Loucy (cell line): ENCODE data around the gene ANKRD63.

Source experiments
- H2AFZ ChIP-seq: fragments of 200-600 bp; sonication (generic); 2 replicates; pipeline ENCODE4 v1.6.0; 2016; ENCODE audit warnings: antibody characterized with exemption, mild to moderate bottlenecking, low read length, moderate library complexity
- H3F3A ChIP-seq: fragments of 200-600 bp; 2 replicates; pipeline ENCODE4 v1.6.0; 2016; ENCODE audit warnings: antibody characterized with exemption, low read depth, mild to moderate bottlenecking
- H3K27me3 ChIP-seq: fragments of 200-600 bp; sonication (generic); 2 replicates; pipeline ENCODE4 v1.6.1; 2014; ENCODE audit warnings: low read length, mild to moderate bottlenecking; ENCODE audit not compliant: insufficient read depth, poor library complexity, severe bottlenecking
- H3K36me3 ChIP-seq: fragments of 200-600 bp; sonication (generic); 2 replicates; pipeline ENCODE4 v1.6.1; 2016; ENCODE audit warnings: low read length; ENCODE audit not compliant: insufficient read depth
- H3K4me1 ChIP-seq: fragments of 200-600 bp; sonication (generic); 2 replicates; pipeline ENCODE4 v1.5.1; 2014; ENCODE audit warnings: low read length, mild to moderate bottlenecking; ENCODE audit not compliant: insufficient read depth, poor library complexity, severe bottlenecking
- H3K4me2 ChIP-seq: fragments of 200-600 bp; sonication (generic); 2 replicates; pipeline ENCODE4 v1.6.0; 2014; ENCODE audit warnings: antibody characterized with exemption, low read length, low read depth, mild to moderate bottlenecking; ENCODE audit not compliant: poor library complexity, severe bottlenecking
- H3K4me3 ChIP-seq: fragments of 200-600 bp; sonication (generic); 2 replicates; pipeline ENCODE4 v1.5.1; 2014; ENCODE audit warnings: low read length, mild to moderate bottlenecking, mixed read lengths; ENCODE audit not compliant: poor library complexity, severe bottlenecking
- H3K79me2 ChIP-seq: fragments of 200-600 bp; sonication (generic); 2 replicates; pipeline ENCODE4 v1.6.1; 2014; ENCODE audit warnings: low read length; ENCODE audit not compliant: insufficient read depth
- H3K9ac ChIP-seq: fragments of 200-600 bp; sonication (generic); 2 replicates; pipeline ENCODE4 v1.6.0; 2014; ENCODE audit warnings: mild to moderate bottlenecking, low read depth, low read length, moderate library complexity; ENCODE audit not compliant: poor library complexity, severe bottlenecking
- H3K9me2 ChIP-seq: fragments of 200-600 bp; sonication (generic); replicated peaks from 2 replicates; pipeline ENCODE4 v1.6.1; 2016; ENCODE audit warnings: low read depth, low read length, mixed read lengths
- H3K9me3 ChIP-seq: fragments of 200-600 bp; sonication (generic); 2 replicates; pipeline ENCODE4 v1.6.1; 2014; ENCODE audit warnings: mild to moderate bottlenecking, antibody characterized with exemption, low read length, low read depth; ENCODE audit not compliant: insufficient read depth
- H4K20me1 ChIP-seq: fragments of 200-600 bp; sonication (generic); 2 replicates; pipeline ENCODE4 v1.6.0; 2014; ENCODE audit warnings: antibody characterized with exemption, low read length, mild to moderate bottlenecking; ENCODE audit not compliant: insufficient read depth, poor library complexity, severe bottlenecking
- CTCF ChIP-seq: fragments of 200-600 bp; sonication (generic); conservative IDR thresholded peaks from 2 replicates; pipeline ENCODE4 v1.5.1; 2014; ENCODE audit warnings: mild to moderate bottlenecking, antibody characterized with exemption, low read length
- EZH2phosphoT487 ChIP-seq: fragments of 200-600 bp; IDR thresholded peaks from 2 replicates; pipeline ENCODE4 v1.6.1; 2018; ENCODE audit warnings: antibody characterized with exemption, mild to moderate bottlenecking, moderate library complexity, borderline replicate concordance

The ANKRD63 gene

GRCh38 chr15:40283615-40284300 lies 894 bp upstream of the ANKRD63 start:
- Histone ChIP-seq H3K27me3 (no peaks in the 10 kb centered on the region), H3K9me2 (no peaks in the 10 kb centered on the region), H3K9ac (no peak overlapping the region), H3F3A (0 out of 2 replicates have a peak, but pooled peaks cover 3% of the 10 kb centered on the region), H3K9me3 (no peaks in the 10 kb centered on the region), H3K4me3 (no peak overlapping the region), H3K79me2 (no peaks in the 10 kb centered on the region), H4K20me1 (no peaks in the 10 kb centered on the region), H3K4me1 (no peaks in the 10 kb centered on the region), H3K4me2 (no peak overlapping the region), H2AFZ (no peak overlapping the region), H3K36me3 (no peaks in the 10 kb centered on the region)
- TF ChIP-seq CTCF (no peak), EZH2phosphoT487 (no peak)

- Histone ChIP-seq H4K20me1 (no peaks in the 10 kb centered on the region), H3K9me3 (no peaks in the 10 kb centered on the region), H3K36me3 (no peaks in the 10 kb centered on the region), H3F3A (0 out of 2 replicates have a peak, but pooled peaks cover 3% of the 10 kb centered on the region), H2AFZ (no peak overlapping the region), H3K27me3 (no peaks in the 10 kb centered on the region), H3K4me2 (no peak overlapping the region), H3K9ac (no peak overlapping the region), H3K9me2 (no peaks in the 10 kb centered on the region), H3K79me2 (no peaks in the 10 kb centered on the region), H3K4me1 (peaks cover 5% of the 10 kb centered on the region), H3K4me3 (no peak overlapping the region)
- TF ChIP-seq CTCF, result no peak
- no peak for TF ChIP-seq EZH2phosphoT487
Measured at GRCh38 chr15:40282147-40282868, 556 bp downstream of the ANKRD63 start.

DNA sequence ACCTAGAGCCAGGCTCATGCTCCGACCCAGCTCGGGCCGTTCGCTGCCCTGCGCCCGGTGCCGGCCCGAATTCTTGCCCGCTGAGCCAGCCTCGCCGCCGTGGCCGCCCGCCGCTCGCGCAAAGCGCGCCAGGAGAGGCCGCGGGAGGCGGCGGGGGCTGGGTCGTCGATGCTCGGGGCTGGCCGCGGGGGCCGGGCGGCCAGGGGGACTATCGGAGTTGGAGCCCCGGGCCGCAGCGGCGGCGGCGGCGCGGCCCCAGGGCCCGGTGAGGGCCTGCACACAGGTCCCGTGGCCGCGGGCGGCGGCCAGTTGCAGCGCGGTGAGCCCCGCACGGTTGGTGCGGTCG lies 1.1 kb downstream of the ANKRD63 start:
- Histone ChIP-seq H3K4me3 (no peak overlapping the region), H3K4me1 (peaks cover 10% of the 10 kb centered on the region), H3K9me3 (no peaks in the 10 kb centered on the region), H3F3A (0 out of 2 replicates have a peak, but pooled peaks cover 3% of the 10 kb centered on the region), H4K20me1 (no peaks in the 10 kb centered on the region), H2AFZ (no peak overlapping the region), H3K27me3 (no peaks in the 10 kb centered on the region), H3K4me2 (no peak overlapping the region), H3K9ac (no peak overlapping the region), H3K36me3 (no peaks in the 10 kb centered on the region), H3K79me2 (no peaks in the 10 kb centered on the region), H3K9me2 (no peaks in the 10 kb centered on the region)
- TF ChIP-seq EZH2phosphoT487, result no peak
- no peak for TF ChIP-seq CTCF
